Urothelium cell line (cell line): Measurements from ENCODE around the gene THAP9.
"Not testable (repeated sequence)": the region's sequence is repeated elsewhere in the genome, so short reads cannot be mapped to it uniquely, and the experiment has no call there.

ENCODE experiments used
- DNase-seq: peaks from one replicate; pipeline ENCODE4 v3.0.0; 2011; ENCODE audit warnings: low spot score, mixed read lengths
- FAIRE-seq: peaks from 2 replicates; lab custom pipeline; 2011; peaks lifted over from hg19 to GRCh38; lab: Jason Lieb, UNC

Gene THAP9, protein sequence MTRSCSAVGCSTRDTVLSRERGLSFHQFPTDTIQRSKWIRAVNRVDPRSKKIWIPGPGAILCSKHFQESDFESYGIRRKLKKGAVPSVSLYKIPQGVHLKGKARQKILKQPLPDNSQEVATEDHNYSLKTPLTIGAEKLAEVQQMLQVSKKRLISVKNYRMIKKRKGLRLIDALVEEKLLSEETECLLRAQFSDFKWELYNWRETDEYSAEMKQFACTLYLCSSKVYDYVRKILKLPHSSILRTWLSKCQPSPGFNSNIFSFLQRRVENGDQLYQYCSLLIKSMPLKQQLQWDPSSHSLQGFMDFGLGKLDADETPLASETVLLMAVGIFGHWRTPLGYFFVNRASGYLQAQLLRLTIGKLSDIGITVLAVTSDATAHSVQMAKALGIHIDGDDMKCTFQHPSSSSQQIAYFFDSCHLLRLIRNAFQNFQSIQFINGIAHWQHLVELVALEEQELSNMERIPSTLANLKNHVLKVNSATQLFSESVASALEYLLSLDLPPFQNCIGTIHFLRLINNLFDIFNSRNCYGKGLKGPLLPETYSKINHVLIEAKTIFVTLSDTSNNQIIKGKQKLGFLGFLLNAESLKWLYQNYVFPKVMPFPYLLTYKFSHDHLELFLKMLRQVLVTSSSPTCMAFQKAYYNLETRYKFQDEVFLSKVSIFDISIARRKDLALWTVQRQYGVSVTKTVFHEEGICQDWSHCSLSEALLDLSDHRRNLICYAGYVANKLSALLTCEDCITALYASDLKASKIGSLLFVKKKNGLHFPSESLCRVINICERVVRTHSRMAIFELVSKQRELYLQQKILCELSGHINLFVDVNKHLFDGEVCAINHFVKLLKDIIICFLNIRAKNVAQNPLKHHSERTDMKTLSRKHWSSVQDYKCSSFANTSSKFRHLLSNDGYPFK

DNA sequence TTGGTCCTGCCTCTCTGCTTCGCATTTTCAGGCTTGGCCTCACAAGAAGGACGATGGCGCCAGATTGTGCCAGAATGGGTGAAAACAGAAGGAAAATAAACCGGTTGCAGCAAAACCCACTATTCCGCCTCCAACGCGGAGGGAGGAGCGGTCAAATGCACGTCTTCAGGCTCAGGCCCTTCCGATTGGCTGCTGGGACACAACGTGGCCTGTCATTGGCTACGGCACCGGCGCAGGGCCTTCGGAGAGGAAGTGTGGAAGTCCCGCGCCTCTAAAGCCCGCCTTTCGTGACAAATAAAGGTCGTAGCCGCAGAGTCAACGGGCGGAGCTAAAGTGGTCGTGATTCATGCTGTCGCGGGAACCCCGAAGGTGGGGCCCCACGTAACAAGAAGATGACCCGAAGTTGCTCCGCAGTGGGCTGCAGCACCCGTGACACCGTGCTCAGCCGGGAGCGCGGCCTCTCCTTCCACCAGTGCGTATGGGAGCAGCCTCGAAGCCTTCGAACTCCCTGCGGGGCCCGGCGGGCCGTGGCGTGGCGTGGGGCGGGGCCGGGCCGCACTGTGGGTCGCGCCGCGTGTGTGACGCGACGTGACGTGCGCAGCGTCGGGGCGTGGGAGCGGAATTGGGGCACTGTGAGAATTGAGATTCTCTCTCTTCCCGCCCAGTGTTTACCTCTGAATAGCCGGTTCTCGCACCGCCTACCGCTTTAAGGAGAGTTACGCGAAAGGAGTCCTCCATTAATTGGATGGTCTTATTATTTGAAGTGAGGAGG is at the start of gene THAP9:
TSS of gene THAP9 (plus strand) at position 325 of the 772 bp plus-strand sequence. CDS start at position 393, 68 bp downstream.
- peak; percentile 96 for DNase-seq
- FAIRE-seq = peak; percentile 70

DNA sequence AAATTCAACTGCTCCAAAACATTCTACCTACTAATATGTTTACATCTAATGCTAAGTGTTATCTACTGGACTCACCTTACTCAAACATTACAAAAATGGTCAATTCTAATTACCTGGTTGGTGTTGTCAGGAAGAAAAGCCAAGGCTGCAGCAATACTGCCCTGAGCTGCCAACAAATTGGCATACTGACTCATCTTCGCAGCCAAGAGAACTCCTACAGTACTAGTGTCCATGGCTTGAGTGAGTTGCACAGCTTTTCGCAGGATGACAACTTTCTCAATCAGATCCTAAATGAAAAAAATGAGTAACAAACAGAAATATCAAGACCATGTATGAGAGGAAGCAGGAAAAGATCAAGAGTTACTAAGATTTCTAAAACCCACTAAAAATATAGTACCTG is 49.2 kb upstream of the THAP9 start:
- FAIRE-seq = no peak

DNA sequence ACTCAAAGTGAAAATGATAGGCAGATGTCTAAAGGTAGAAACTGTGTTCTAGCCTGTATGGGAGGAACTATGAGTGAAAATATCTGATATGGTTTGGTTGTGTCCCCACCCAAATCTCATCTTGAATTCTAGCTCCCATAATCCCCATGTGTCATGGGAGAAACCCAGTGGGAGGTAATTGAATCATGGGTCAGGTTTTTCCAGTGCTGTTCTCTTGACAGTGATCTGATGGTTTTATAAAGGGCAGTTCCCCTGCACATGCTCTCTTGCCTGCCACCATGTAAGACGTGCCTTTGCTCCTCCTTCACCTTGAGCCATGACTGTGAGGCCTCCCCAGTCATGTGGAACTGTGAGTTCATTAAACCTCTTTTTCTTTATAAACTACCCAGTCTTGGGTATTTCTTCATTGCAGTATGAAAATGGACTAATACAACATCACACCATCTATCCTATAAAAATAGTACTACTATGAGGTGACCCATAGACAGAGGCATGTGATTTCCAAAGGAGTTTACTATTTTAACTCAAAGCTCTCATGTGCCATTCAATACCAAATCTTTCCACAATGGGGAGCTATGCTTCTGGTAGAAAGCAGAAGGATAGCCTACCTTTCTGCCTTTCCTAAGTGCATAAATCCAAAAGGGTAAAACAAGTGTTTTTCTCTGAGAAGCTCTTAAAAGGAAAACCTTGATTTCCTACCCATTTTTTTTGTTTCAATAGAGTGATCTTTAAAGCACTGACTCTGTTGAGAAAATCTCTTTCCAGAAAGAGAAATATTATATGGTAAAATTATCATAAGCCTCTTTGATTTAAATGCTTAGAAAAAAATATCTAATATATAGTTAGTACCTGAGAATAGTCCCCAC is 48.4 kb upstream of the THAP9 start:
- FAIRE-seq (no peak), DNase-seq (peak; percentile 14)

More for the DNA sequence above, 49.2 kb upstream of the THAP9 start:
- no peak for DNase-seq

DNA sequence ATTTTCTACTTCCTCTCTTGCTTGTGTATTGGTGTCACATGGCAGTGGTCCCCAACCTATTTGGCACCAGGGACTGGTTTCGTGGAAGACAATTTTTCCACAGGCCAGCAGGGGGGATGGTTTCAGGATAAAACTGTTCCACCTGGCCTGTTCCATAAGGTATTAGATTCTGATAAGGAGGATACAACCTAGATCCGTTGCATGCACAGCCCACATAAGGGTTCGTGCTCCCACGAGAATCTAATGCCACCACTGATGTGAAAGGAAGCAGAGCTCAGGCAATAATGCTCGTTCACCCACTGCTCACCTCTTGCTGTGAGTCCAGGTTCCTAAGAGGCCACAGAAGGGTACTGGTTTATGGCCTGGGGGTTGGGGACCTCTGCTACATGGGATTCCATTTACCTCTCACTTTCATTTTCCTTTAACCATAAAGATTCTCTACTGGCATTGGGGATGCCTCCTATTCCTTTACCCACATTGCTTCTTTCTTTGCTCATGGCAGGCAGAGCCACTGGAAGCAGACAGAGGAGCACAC is 47.7 kb upstream of the THAP9 start:
- FAIRE-seq = no peak
- DNase-seq = no peak

DNA sequence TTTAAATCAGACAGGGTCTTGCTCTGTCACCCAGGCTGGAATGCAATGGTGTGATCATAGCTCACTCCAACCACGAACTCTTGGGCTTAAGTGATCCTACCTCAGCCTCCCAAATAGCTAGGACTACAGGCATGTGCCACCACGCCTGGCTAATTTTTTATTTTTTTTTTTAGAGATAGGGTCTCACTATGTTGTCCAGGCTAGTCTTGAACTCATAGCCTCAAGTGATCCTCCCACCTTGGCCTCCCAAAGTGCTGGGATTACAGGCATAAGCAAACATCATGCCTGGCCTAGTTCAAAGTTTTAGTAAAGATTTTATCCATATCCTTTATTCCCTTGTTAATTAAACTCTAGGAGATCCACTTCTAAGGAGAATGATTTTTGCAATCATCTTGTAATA is 40.0 kb upstream of the THAP9 start:
- not testable (repeated sequence) for DNase-seq, FAIRE-seq

DNA sequence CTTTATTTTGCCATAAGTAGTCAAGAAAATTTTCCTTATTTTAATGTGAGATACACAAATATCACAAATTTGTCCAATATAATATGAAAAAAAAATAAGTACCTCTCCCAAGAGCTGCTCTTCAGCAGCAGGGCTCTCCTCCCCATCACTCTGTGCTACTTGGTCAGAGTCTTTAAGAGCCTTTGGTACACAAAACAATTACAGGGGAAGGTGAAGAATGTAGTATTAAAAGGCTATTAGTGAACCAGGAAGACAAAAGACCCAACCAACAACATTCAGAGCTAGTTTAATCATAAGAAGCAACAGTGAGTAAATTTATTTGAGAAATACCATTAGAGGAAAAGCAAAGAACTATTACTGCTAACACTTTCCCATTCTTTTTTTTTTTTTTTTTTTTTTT is 39.0 kb upstream of the THAP9 start:
- FAIRE-seq (no peak), DNase-seq (no peak)

DNA sequence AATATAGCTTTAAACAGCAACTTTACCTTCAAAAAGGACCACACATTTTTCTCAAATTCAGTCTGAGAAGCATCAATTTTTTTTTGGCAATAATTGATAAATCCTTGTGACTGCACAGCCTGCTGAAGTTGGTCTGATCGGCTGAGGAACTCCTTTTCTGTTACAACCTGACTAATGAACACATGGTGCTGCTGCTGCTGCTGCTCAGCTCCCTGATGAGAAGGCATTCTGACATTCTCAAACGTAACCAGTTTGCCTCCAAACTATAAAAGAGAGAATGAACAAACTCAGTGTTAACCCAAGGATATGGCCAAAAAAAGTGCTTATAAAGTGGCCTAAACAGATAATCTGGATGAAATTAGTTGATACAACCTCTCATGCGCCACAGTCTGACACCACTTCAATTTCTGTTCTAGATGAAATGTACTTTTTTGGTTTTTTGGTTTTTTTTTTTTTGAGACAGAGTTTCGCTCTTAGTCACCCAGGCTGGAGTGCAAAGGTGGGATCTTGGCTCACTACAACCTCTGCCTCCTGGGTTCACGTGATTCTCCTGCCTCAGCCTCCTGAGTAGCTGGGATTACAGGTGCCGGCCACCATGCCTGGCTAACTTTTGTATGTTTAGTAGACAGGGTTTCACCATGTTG is 36.1 kb upstream of the THAP9 start:
- DNase-seq = no peak
- no peak for FAIRE-seq

DNA sequence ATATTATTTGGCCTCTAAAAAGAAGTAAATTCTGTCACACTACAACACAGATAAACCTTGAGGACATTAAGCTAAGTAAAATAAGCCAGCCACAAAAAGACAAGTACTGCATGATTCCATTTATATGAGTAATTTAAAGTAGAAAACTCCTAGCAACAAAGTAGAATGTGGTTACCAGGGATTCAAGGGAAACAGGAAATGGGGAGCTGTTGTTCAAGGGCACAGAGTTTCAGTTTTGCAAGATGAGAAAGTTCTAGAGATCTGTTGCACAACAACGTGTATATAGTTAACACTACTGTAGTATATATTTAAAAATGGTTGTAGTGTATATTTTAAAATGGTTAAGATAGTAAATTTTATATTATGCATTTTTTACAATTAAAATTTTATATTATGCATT is 34.9 kb upstream of the THAP9 start:
- no peak for DNase-seq
- no peak for FAIRE-seq

DNA sequence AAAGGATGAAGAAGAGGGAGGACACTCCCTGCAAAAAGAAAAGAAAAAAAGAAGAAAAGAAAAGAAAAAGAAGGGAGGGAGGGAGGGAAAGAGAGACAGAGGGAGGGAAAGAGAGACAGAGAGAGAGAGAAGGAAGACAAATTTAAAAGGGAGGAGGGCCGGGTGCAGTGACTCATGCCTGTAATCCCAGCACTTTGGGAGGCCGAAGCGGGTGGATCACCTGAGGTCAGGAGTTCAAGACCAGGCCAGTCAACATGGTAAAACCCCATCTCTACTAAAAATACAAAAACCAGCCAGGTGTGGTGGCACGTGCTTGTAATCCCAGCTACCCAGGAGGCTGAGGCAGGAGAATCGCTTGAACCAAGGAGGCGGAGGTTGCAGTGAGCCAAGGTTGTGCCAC is 34.5 kb upstream of the THAP9 start:
- FAIRE-seq, DNase-seq: not testable (repeated sequence)

DNA sequence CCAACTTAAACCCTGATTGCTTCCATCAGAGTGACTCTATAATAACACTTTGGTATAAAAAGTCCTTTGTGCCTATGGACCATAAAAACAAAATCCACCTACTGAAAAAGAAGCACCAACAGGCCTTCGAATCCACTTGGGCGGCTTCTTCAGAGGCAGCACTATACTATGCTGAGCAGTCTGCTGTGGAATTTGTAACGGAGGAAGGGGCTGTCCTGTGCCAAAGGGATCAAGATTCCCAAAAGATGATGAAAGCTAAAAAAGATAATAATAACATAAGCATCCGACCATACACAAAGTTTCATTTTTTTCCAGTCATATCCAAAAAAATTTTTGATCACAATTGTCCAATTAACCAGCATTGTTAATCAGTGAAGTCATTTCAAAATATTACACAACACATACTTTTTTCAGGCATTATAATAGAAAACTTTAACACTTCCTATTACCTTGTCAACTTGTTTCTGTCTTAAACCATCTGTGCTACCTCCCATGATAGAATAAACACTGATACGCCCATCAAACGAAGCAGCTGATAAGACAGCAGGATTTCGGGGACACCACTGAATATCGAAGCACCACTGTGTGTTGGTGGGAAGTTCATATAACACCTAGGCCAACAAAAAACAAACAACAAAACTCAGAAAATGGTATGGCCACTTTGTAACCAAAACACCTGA is 33.7 kb upstream of the THAP9 start:
- FAIRE-seq = no peak
- no peak for DNase-seq

DNA sequence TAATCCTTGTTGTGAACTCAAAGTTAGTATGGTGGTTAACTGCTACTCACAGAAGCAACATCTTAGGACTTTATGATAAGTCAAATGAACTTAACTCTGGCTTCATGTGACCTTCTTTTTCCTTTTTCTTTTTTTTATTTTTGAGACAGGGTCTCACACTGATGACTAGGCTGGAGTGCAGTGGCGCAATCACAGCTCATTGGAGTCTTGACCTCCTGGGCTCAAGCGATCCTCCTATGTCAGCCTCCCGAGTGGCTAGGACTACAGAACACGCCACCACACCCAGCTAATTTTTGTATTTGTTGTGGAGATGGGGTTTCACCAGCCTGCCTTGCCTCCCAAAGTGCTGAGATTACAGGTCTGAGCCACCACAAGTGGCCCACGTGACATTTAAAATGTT is 32.0 kb upstream of the THAP9 start:
- DNase-seq (no peak), FAIRE-seq (no peak)

DNA sequence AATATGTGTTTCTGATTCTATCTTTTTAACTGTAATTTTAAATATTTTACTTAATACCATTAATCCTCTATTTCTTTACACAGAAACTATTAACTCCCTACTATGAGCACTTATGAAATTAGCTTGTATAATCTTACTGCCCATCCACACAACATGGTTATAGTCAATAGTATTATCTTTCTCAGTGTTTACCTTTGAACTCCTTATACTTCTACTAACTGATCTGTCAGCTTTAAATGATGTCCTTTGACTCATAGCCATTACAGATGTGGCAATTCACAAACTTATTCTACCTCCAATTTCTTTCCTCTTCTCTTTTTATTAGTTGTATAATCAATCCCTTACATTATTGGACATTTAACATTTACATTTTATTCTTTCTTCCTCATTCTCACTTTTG is 15.1 kb upstream of the THAP9 start:
- DNase-seq (no peak), FAIRE-seq (no peak)

DNA sequence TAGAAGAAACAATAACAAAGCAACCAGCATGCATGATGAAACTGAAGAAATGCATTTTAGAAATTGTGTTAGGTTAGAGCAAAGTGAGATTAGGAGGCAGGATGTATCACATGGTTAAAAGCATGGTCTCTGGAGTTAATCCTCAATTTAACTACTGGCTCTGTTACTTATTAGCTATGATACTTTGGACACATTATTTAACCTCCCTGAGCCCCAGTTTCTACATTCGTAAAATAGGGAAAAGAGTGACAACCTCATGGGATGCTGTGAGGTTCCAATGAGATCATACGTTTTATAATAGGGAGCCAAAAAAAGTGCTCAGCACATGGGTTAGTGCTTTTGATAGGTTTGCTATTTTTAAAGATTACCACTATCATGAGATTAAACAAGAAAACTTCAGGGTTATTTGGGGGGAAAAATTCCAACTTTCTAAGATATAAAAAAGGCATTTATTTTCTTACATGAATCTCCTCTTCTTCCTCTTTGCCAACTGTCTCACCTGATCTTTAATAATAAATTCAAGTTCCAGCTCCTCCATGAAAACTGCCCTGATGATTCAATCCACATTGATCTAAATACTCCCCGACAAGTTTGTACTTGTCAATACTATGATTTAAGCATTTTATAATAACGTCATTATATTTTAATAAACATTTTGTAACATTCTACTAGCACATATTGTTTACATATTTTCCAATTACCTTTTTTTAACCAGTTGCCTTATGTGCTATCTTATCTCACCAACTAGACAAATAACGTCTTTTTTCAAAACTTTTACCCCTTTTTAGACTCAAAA is 14.2 kb upstream of the THAP9 start:
- FAIRE-seq (no peak), DNase-seq (no peak)

DNA sequence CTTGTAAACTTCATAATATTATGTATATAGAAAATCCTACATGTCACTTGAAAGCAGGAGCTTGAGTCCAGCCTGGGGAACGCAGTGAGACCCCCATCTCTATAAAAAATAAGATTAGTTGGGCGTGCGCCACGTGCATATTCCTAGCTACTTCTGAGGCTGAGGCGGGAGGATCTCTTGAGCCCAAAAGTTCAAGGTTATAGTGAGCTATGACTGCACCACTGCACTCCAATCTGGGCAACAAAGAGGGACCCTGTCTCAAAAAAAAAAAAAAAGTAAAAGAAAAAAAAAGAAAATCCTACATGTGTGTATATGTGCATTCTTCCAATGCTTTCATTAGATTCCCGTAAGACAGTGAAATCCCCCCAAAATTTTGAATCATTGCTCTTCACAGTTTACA is 11.2 kb upstream of the THAP9 start:
- DNase-seq (no peak), FAIRE-seq (no peak)

DNA sequence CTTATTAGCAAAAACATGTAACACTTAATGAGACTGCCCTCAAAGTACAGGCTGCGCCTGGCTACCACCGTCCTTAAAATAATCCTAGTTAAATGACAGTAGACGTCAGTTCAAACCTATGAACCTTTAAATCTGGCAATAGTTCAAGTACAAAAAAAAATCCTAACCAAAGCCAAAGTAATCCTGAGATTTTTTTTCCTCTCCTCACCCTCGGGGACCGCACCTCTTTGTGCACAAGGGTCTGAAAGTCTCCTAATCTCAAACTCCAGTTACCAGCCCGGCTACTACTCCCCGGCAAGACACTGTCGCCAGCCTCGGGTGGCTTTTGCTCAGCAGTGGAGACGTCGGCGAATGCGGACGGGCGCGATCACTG is 10.0 kb upstream of the THAP9 start:
- DNase-seq (no peak), FAIRE-seq (no peak)

DNA sequence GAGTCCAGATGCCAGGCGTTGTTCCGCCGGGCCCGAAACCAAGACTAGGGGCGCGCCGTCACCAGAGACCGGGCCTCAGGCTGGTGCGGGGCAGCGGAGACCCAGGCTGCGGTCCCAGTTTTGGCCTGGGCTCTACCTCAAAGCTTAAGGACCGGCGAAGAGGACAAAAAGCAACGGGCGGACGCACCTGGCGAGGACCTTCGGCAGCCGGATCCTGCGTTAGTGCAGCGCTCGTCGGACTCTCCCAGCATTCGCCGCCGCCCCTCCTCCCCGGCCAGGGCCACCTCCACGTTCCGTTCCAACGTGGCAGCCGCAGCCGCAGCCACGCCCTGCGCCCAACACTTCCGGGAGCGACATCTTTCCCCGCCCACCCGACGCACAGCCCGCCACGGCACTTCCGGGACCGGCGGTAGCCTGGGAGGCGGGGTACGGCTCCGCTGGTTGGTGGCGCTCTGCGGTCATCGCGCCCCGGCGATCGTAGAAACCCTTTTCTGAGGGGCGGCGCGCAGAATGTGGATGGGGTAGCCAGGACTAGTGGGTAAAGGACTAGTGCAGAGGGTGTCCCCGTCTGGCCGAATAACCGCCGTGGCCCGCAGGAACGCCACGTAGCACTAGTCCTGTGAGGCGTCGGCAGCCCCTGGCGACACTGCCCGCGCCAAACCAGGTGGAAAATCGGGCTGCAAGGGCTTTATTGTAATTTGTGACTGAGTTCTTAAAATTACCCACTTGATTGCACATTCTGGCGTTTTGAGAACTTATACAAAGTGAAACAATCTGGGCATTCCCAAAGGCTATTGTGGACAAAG is 9.4 kb upstream of the THAP9 start, which contains the start of gene SEC31A:
TSS of gene SEC31A (minus strand) at position 253 of the 806 bp plus-strand sequence. CDS start 9,217 bp downstream, outside the sequence.
- DNase-seq (peak; percentile 96), FAIRE-seq (peak; percentile 90)
